Tibial nerve (tissue), 4 donors: ENCODE measurements around the gene DENND2A.

Source experiments
- EP300 ChIP-seq, 2 donors: sonication (generic); formaldehyde crosslinking; IDR thresholded peaks; one replicate each; pipeline ENCODE4 v1.6.1; 2017; ENCODE audit warnings: antibody characterized with exemption in 2 of 2, mild to moderate bottlenecking in 1 of 2
- TF ChIP-seq, protein P1 (sequence below), 5 experiments: fragments of 200-600 bp in 3 of 5; fragments of 450-650 bp in 2 of 5; sonication (generic) in 3 of 5; IDR thresholded peaks; one replicate each; pipeline ENCODE4 v1.5.1; 2016 to 2019; ENCODE audit warnings: antibody characterized with exemption in 5 of 5, mild to moderate bottlenecking in 3 of 5, moderate library complexity in 2 of 5

DNA sequence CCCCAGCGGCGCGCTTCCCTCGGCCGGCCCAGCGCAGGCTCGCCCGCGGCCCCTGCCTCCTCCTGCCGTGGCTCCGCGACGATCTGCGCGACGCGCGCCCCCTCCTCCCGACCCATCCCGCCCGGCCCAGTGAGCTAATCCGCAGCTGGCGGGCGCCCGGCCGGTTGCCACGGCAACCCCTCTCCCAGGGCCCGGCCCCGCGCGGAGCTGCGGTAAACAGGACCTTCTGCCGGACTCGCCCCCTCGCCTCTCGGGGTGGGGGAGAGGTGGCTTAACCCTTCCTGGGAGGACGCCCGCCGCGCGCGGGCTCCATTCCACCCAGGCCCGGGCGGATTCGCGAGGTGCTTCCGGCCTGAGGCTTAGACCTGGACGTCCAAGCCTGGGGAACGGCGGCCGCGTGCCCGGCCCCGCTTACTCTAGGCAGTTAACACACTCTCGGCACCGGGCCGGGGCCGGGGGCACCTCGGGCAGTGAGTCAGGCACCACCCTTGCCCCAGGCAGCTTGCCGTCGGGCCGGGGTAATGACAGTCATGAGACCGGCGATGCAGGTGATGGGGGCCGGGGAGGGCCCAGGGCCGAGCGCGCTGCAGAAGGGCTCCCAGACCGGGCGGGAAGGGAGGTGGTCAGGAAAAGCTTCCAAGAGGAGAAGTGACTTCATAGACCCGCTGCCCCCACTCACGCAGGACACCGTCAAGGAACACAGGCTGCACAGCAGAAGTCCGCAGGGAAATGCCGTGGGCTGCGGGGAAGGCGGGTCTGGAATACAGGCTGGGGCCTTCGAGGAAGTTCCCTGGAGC is at the start of gene DENND2A:
- TF ChIP-seq EP300 (IDR thresholded peaks at IDR 0.05) = peak; percentile 23 to 28
- TF ChIP-seq, protein P1, sequence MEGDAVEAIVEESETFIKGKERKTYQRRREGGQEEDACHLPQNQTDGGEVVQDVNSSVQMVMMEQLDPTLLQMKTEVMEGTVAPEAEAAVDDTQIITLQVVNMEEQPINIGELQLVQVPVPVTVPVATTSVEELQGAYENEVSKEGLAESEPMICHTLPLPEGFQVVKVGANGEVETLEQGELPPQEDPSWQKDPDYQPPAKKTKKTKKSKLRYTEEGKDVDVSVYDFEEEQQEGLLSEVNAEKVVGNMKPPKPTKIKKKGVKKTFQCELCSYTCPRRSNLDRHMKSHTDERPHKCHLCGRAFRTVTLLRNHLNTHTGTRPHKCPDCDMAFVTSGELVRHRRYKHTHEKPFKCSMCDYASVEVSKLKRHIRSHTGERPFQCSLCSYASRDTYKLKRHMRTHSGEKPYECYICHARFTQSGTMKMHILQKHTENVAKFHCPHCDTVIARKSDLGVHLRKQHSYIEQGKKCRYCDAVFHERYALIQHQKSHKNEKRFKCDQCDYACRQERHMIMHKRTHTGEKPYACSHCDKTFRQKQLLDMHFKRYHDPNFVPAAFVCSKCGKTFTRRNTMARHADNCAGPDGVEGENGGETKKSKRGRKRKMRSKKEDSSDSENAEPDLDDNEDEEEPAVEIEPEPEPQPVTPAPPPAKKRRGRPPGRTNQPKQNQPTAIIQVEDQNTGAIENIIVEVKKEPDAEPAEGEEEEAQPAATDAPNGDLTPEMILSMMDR (IDR thresholded peaks at IDR 0.05) = no peak
